Inflammatory macrophage treated with lipopolysaccharide for 1 hour (primary cell): Measurements from ENCODE around the gene KCNG2.
A peak's percentile ranks its signal among the peaks of the same experiment; 100 is the strongest.

Source experiments
- DNase-seq, 2 donors: peaks; one replicate each; pipeline ENCODE4 v3.0.0-alpha.2; 2020 to 2022

KCNG2 gene

GRCh38 chr18:79800371-79801180 lies 2.8 kb downstream of the KCNG2 start:
- no peak for DNase-seq

DNA sequence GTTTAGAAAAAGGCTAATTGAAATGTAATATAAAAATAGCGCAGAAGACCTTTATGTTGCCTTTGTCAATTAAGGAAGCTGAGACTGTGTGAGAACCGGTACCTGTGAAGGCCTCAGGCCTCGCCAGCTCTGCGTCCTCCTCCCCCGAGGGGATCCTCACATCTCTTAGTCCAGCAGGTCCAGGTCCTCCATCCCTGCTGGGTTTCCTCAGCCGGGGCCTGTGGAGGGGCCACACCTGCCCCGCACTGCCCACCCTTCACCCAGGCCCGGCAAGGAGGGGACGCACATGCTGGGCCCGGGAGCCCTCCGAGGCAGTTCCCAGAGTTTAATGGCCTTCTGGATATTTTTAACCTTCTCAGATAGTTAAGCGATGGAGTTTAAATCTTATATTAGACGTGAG lies 3.5 kb downstream of the KCNG2 start:
- DNase-seq = no peak

DNA sequence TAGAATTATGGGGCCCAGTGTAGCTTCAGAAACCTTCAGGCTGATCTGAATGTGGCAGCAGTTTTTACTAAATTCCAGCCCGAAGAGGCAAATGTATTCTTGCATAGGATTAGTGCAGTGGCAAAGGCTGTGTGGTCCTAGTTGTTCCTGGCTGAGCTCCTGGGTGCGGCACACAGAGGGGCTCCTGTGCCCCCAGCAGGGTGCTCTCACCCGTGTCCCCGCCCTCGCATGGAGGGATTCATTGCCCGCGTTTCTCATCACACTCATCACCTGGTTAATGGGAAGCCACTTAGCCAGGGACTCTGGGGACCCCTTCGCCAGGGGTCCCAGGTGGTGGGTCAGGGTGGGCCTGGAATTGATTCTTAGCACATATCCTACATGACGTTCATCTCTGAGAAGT lies 3.9 kb downstream of the KCNG2 start:
- no peak for DNase-seq

DNA sequence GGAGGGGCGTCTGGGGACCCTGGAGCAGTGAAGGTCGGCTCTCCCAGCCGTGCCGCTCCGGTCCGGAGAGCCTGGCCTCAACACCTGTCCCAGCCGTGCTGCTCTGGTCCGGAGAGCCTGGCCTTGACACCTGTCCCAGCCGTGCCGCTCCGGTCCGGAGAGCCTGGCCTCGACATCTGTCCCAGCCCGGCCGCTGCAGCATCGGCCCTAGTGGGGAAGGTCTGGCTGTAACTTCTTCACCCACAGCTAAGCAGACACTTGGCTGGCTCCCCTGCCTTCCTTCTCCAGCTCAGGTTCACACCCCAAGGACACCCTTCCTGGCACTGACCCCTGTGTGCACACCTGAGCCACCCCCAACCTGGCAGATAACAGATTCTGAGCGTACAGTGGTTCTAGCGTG lies 4.6 kb downstream of the KCNG2 start:
- DNase-seq = no peak

DNA sequence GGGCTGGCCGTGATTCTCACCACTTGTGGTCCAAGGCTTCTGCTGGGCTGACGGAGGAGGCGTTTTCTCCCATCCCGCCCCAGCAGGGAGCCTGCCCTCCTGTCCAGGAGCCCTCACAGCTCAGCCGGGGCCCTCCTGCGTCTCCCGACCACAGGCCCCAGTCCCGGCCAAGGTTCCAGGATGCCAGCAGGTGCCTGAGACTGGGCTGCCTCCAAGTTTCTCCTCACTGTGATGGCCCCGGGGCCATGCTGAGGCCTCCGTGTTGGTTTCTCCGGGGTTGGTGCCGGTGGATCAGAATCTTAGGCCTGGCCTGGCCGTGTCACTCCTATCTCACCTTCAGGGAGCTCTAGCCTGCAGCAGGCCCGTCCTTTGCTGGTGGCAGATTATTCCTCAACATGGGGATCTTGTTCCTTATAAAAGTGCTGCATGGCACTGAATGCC lies 5.9 kb downstream of the KCNG2 start:
- no peak for DNase-seq

DNA sequence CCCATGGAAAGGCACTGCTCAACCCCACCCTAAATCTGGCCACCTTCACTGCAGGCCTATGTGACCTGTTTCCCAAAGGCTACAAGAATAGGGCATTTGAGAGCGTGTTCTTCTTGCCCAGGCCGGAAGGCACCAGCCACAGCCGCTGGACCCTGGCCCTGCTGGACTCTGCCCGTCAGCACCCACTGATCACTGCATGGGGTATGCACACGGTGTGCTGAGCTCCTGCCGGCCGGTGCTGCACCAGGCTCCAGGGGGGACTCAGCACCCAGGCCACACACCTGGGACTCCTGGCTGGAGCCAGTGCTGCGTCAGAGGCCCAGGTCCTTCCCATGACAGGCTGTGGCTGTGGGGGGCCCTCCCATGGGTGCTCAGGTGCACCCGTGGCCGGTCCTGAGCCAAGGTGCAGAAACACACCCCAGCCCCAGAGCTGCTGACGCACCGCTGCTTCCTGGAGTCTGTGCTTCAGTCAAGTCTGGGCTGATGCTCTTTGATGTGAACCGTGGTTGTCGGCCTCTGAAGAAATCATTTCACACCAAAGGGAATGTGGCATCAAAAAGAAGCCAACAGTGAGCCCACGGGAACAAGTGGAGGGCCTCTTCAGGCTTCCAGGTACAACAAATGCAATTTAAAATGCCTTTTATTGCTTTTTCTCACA lies 6.5 kb downstream of the KCNG2 start:
- DNase-seq = no peak

DNA sequence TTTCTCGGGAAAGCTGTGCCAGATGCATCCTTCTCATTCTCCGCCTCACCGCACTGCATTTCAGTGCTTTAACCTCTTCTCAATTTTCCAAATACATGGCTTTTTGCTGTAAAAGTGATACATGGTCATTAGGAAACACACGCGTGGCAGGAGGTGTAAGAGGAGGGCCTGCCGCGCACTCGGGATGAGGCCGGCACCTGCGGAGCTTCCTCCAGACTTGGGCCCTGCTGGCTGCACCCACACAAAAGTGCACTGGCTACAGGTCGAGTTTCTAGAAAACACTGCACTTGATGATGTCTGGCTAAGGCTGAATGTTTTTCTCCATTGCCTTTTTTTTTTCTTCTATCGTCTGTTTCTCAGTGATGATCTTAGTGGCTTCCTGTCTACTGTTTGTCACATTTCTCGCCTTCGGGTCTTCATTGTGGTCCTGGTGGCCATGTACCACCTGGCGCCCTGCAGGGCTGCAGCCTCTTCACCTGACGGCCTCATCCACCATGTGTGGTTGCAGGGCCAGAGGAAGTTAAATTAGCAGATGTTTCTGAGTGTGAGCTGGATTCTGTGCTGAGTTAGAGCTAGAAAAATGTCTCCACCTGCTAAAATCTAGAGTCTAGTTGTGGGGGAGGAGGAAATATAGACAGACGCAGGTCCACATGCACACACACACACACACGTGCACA lies 7.6 kb downstream of the KCNG2 start:
- no peak for DNase-seq

DNA sequence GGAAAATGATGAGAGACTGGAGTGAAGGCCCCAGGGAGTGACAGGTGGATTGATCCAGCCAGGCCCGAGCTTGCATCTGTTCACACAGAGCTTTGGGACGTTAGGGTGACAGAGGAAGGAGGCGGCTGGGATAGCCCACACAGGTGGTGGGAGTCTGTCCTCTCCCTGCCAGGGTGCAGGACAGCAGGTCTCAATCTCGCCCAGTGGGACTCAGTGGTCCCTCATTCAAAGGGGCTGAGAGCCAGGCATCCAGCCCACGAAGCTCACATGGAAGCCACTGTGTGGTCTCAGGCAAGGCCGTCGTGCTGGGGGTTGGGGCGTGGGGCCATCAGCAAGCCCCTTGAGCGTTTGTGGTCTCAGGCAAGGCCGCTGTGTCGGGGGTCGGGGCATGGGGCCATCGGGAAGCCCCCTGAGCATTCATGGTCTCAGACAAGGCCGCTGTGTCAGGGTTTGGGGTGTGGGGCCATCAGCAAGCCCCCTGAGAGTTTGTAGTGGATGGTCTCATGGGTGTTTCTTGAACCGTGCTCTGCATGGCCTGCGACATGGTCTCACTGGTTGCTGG lies 8.3 kb downstream of the KCNG2 start:
- DNase-seq = no peak

GRCh38 chr18:79806976-79807841 lies 9.5 kb downstream of the KCNG2 start:
- no peak for DNase-seq

DNA sequence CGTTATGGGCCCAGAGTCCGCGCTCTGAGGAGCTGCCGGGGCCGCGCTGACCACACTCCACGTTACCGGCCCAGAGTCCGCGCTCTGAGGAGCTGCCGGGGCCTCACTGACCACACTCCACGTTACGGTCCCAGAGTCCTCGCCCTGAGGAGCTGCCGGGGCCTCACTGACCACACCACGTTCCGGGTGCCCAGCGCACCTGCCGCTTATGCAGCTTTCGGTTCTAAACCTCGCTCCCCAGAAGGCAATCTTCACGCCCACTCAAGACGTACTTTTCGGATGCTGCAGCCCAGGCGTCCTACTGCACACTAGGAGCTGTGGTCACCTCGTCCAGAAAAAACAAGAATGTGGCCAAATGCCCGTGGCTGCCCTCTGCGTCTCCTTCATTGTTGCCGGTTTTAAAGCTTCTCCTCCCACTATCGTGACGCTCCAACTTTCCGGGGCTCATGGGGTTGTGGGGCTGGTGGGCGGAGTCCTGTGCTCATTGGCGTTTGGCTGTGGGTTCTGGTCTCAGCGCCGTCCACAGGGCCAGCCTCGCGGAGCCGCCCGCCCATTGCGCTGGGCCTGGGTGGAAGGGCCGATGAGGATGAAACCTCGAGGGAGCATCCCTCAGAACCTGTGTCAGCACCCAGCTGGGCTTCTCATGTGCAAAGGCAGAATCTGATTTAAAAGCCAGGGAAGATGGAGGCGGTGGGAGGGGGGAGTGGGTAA lies 11.9 kb downstream of the KCNG2 start:
- no peak for DNase-seq

GRCh38 chr18:79812052-79812451 lies 14.3 kb downstream of the KCNG2 start:
- DNase-seq = no peak

DNA sequence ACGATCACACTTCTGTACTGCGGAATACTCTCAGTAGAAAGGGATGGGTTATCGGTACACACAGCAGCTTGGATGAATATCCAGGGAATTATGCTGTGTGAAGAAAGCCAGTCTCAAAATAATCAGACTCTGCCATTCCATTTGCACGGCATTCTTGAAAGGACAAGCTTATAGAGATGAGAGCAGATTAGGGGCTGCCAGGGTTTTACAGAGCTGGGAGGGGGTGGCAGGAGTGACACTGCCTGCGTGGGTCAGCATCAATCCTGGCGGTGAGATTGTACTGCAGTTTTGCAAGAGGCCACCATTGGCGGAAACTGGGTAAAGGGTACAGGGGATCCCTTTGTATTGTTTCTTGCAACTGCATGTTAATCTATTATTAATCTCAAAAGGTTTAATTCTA lies 16.6 kb downstream of the KCNG2 start:
- no peak for DNase-seq

- DNase-seq = no peak
Measured at GRCh38 chr18:79815657-79816056, 17.9 kb downstream of the KCNG2 start.

DNA sequence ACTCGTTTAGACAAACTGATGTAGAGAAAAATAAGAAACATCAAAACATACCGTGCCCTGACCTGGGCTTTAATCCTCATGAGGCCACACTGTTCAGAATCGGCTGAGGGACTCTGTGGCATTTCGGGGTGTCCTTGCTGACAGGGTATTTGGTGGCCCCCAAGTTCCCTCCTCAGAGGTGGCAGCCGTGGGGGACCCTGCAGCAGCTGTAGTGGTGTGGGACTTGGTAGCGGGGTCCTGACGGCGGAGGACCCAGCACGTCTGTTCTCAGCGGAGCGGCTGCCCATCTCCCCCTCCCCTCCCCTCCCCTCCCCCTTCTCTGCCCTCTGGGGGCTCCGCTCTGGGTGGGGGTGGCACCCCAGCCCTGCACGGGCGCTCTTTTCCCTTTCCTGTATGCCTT lies 18.4 kb downstream of the KCNG2 start:
- no peak for DNase-seq

GRCh38 chr18:79816981-79817606 lies 19.4 kb downstream of the KCNG2 start:
- no peak for DNase-seq

- DNase-seq = no peak
Measured at GRCh38 chr18:79817607-79817998, 19.9 kb downstream of the KCNG2 start.

DNA sequence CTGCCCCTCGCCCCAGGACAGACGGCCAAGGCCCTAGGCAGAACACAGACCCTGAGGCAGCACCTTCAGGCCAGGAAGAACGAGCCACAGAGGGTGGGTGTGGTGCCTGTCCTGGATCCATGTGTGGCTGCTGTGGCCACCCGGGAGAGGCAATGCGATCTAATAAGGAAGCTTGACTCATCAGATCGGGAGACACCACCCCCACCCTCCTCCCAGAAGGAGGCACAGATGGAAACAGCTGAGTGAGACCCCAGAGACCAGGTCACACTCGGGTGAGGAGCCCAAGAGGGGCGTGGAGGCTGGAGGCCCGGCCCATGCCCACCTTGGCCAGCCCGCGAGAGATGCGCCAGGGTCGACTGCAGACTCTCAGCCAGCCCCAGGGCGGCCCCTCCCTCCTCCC lies 20.3 kb downstream of the KCNG2 start:
- DNase-seq = no peak

DNA sequence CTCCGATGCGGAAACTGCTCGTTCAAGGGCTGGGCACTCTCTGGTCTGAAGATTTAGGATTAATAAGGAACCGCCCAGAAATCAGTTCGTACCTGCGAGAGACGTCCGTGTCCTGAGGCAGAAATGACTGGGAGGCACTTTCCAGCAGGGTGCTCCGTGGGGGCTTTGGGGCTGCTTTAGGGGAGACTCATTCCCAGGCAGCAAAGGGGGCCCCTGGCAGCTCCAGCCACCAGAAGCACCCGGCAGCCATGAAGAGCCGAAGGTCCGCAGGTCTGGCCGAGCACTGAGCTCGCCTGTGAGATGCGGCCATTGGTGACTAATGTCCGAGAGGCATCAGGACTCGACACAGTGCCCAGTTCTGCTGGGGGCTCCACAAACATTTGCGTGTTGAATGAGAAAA lies 20.9 kb downstream of the KCNG2 start:
- no peak for DNase-seq

- DNase-seq = no peak
Measured at GRCh38 chr18:79819064-79819967, 21.6 kb downstream of the KCNG2 start.

DNA sequence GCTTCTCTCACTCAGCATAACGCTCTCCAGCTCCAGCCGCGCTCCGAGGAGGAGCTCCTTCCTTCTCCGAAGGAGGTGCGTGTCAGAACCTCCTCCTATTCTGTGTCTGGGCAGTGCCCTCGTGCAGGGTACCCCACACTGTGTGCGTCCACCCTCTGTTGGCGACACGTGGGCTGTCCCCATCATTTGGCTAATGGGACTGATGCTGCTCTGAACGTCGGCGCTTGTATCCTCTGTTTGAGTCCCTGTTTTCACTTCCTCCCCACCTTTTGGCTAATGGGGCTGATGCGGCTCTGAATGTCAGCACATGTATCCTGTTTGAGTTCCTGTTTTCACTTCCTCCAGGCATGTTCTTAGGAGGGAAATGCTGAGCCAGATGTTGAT lies 22.2 kb downstream of the KCNG2 start:
- DNase-seq = peak; percentile 71 to 74
